CD14-positive monocyte (primary cell): ENCODE measurements around the gene C17orf107. TPM values are rescaled to one million over a fixed set of nuclear protein-coding genes. Genes with fewer than 3 reads are reported as not detected.

Source experiments
- DNase-seq, 3 donors: peaks; one replicate each; pipeline ENCODE4 v3.0.0-alpha.2; 2011 to 2022
- H2AFZ ChIP-seq: 2 replicates; pipeline ENCODE4 v1.6.0; 2012; ENCODE audit warnings: mild to moderate bottlenecking, low read depth, low read length, inconsistent platforms; ENCODE audit not compliant: insufficient read depth, poor library complexity, severe bottlenecking
- H3K27ac ChIP-seq, 2 donors: 1 replicate in 1 of 2; 2 replicates in 1 of 2; pipeline ENCODE4 v1.5.1; 2012 to 2013; ENCODE audit warnings: low read length in 2 of 2, control low read depth in 1 of 2, inconsistent platforms in 1 of 2, low read depth in 1 of 2, mild to moderate bottlenecking in 1 of 2
- H3K27me3 ChIP-seq, 2 donors: one replicate each; pipeline versions ENCODE4 v1.6.0 to v1.6.1; 2011 to 2013; ENCODE audit warnings: low read length in 2 of 2; ENCODE audit not compliant: control insufficient read depth in 2 of 2, insufficient read depth in 2 of 2
- H3K36me3 ChIP-seq, 2 donors: replicated peaks in 1 of 2; 1 replicate in 1 of 2; 2 replicates in 1 of 2; pipeline versions ENCODE4 v1.5.1 to v1.6.1; 2012 to 2013; ENCODE audit warnings: low read length in 2 of 2, control low read depth in 1 of 2, inconsistent platforms in 1 of 2, mild to moderate bottlenecking in 1 of 2; ENCODE audit not compliant: insufficient read depth in 2 of 2, control insufficient read depth in 1 of 2
- H3K4me1 ChIP-seq, 2 donors: 1 replicate in 1 of 2; 2 replicates in 1 of 2; pipeline versions ENCODE4 v1.5.1 to v1.6.1; 2012 to 2013; ENCODE audit warnings: low read length in 2 of 2, control low read depth in 1 of 2, inconsistent platforms in 1 of 2, mild to moderate bottlenecking in 1 of 2, moderate library complexity in 1 of 2; ENCODE audit not compliant: insufficient read depth in 2 of 2, control insufficient read depth in 1 of 2
- H3K4me2 ChIP-seq: replicated peaks from 2 replicates; pipeline ENCODE3; 2012; ENCODE audit warnings: low read length, moderate library complexity, mild to moderate bottlenecking; ENCODE audit not compliant: poor library complexity, severe bottlenecking; ENCODE audit errors: extremely low read depth
- H3K4me3 ChIP-seq, 3 experiments: fragments of 200-600 bp in 1 of 3; sonication (generic) in 1 of 3; replicated peaks in 1 of 3; 1 replicate in 2 of 3; 2 replicates in 1 of 3; pipeline ENCODE4 v1.5.1; 2011 to 2013; ENCODE audit warnings: low read length in 3 of 3, mild to moderate bottlenecking in 3 of 3, control low read depth in 2 of 3, low read depth in 2 of 3, inconsistent platforms in 1 of 3, moderate library complexity in 1 of 3
- H3K79me2 ChIP-seq: 2 replicates; pipeline ENCODE4 v1.6.0; 2012; ENCODE audit warnings: mild to moderate bottlenecking, control low read depth, inconsistent platforms, low read length, moderate library complexity; ENCODE audit not compliant: insufficient read depth
- H3K9ac ChIP-seq: 2 replicates; pipeline ENCODE4 v1.6.0; 2017; ENCODE audit warnings: low read length, mild to moderate bottlenecking; ENCODE audit not compliant: insufficient read depth, poor library complexity, severe bottlenecking
- H3K9me3 ChIP-seq, 2 donors: replicated peaks in 1 of 2; 1 replicate in 1 of 2; 2 replicates in 1 of 2; pipeline versions ENCODE4 v1.5.1 to v1.6.1; 2012 to 2013; ENCODE audit warnings: low read length in 2 of 2, control low read depth in 1 of 2; ENCODE audit not compliant: control insufficient read depth in 1 of 2, insufficient read depth in 1 of 2
- H4K20me1 ChIP-seq: 2 replicates; pipeline ENCODE4 v1.6.0; 2012; ENCODE audit warnings: mild to moderate bottlenecking, low read length, control low read depth, moderate library complexity; ENCODE audit not compliant: insufficient read depth
- H3K27ac Mint-ChIP-seq, 7 donors: one replicate each; pipeline ENCODE4 v1.8.0; 2020; ENCODE audit warnings: mild to moderate bottlenecking in 7 of 7, mixed read lengths in 7 of 7, moderate library complexity in 6 of 7, inconsistent platforms in 2 of 7
- H3K27me3 Mint-ChIP-seq, 3 donors: one replicate each; pipeline ENCODE4 v1.8.0; 2021 to 2022; ENCODE audit warnings: low read depth in 3 of 3, mild to moderate bottlenecking in 3 of 3, mixed read lengths in 3 of 3, moderate library complexity in 3 of 3, inconsistent platforms in 1 of 3
- H3K36me3 Mint-ChIP-seq, 2 donors: one replicate each; pipeline ENCODE4 v1.8.0; 2020; ENCODE audit warnings: mixed read lengths in 2 of 2, inconsistent platforms in 1 of 2, mild to moderate bottlenecking in 1 of 2
- H3K4me1 Mint-ChIP-seq: one replicate; pipeline ENCODE4 v1.8.0; 2020; ENCODE audit warnings: mild to moderate bottlenecking, mixed read lengths
- H3K4me3 Mint-ChIP-seq, 2 donors: one replicate each; pipeline ENCODE4 v1.8.0; 2020; ENCODE audit warnings: mild to moderate bottlenecking in 2 of 2, mixed read lengths in 2 of 2, moderate library complexity in 1 of 2
- H3K9me3 Mint-ChIP-seq, 7 donors: one replicate each; pipeline ENCODE4 v1.8.0; 2020 to 2022; ENCODE audit warnings: mixed read lengths in 7 of 7, mild to moderate bottlenecking in 6 of 7, moderate library complexity in 6 of 7, inconsistent platforms in 2 of 7
- WGBS: methylation state at CpG from one replicate; pipeline ENCODE4 v1.1.5; 2013; ENCODE audit warnings: missing lambda C conversion rate; ENCODE audit not compliant: insufficient coverage; 5-methylcytosine and 5-hydroxymethylcytosine counted together
- intact Hi-C, 2 donors: fragments of 100-400 bp; cut with micrococcal nuclease; formaldehyde crosslinking; loops; one replicate each; pipeline versions ENCODE4 v1.15.0 to v1.15.1; 2023
- polyA plus RNA-seq, 3 donors: library from polyadenylated mRNA; depleted of rRNA in 1 of 3; unstranded in 2 of 3; stranded (reverse) in 1 of 3; fragments of 300-500 nt in 2 of 3; fragments of >200 nt in 1 of 3; fragmentation: Illumina TruSeq in 2 of 3; gene quantifications; 1 replicate in 2 of 3; 2 replicates in 1 of 3; pipeline ENCODE4 v1.2.3, GENCODE V29; 2012 to 2021
- TF ChIP-seq, protein P1 (sequence below): fragments of 200-600 bp; IDR thresholded peaks from one replicate; pipeline ENCODE4 v1.8.0; 2022; ENCODE audit warnings: antibody characterized with exemption, mild to moderate bottlenecking

C17orf107 gene
- polyA plus RNA-seq, 3 donors: 1.9 to 5.1 (median 4.2) TPM

DNA sequence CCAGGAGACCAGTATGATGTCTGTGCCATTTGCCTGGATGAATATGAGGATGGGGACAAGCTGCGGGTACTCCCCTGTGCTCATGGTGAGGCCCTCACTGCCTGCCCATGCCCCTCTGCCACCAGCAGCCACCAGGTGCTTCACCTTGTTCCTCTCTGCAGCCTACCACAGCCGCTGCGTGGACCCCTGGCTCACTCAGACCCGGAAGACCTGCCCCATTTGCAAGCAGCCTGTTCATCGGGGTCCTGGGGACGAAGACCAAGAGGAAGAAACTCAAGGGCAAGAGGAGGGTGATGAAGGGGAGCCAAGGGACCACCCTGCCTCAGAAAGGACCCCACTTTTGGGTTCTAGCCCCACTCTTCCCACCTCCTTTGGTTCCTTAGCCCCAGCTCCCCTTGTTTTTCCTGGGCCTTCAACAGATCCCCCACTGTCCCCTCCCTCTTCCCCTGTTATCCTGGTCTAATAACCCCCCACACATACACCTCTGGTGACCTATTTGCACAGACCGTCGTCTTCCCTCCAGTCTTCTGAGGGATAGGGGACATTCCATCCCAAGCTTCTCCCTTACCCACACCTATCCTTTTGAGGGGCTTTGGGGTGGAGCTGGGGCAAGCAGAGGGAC lies 45.3 kb downstream of the C17orf107 start:
- H3K9me3 ChIP-seq: no peaks in the 10 kb centered on the region
- no peaks in the 10 kb centered on the region for H3K9me3 Mint-ChIP-seq
- H3K27me3 Mint-ChIP-seq: peaks cover 0 to 5% (median 0%) of the 10 kb centered on the region in 3 donors
- H4K20me1 ChIP-seq: peaks cover 71% of the 10 kb centered on the region
- TF ChIP-seq, protein P1, sequence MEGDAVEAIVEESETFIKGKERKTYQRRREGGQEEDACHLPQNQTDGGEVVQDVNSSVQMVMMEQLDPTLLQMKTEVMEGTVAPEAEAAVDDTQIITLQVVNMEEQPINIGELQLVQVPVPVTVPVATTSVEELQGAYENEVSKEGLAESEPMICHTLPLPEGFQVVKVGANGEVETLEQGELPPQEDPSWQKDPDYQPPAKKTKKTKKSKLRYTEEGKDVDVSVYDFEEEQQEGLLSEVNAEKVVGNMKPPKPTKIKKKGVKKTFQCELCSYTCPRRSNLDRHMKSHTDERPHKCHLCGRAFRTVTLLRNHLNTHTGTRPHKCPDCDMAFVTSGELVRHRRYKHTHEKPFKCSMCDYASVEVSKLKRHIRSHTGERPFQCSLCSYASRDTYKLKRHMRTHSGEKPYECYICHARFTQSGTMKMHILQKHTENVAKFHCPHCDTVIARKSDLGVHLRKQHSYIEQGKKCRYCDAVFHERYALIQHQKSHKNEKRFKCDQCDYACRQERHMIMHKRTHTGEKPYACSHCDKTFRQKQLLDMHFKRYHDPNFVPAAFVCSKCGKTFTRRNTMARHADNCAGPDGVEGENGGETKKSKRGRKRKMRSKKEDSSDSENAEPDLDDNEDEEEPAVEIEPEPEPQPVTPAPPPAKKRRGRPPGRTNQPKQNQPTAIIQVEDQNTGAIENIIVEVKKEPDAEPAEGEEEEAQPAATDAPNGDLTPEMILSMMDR: no peak
- H3K9ac ChIP-seq: peak overlapping the region; percentile 61
- peaks cover 61 to 78% of the 10 kb centered on the region in 2 donors for H3K4me1 ChIP-seq
- intact Hi-C loops: loop anchor here in 1 of 2 donors (5.0 kb wide), 2 partner anchors 42 to 177 kb away; partner anchors contain the start of gene CHRNE
- H3K36me3 Mint-ChIP-seq: peaks cover 44 to 51% of the 10 kb centered on the region in 2 donors
- no peaks in the 10 kb centered on the region for H3K27me3 ChIP-seq
- no peak for DNase-seq
- peak overlapping the region; percentile 2 to 94 (median 17) for H3K4me3 ChIP-seq
- peak overlapping the region; percentile 68 to 86 for H3K4me3 Mint-ChIP-seq
- peak overlapping the region; percentile 95 to 99 (median 97) for H3K27ac Mint-ChIP-seq
- peaks cover 32 to 43% of the 10 kb centered on the region in 2 donors for H3K36me3 ChIP-seq
- 28% methylated on average over 5 of the region's 8 CpGs for WGBS
- peak overlapping the region; percentile 98 for H3K4me2 ChIP-seq
- no peak overlapping the region for H2AFZ ChIP-seq
- peaks cover 66% of the 10 kb centered on the region for H3K4me1 Mint-ChIP-seq
- H3K27ac ChIP-seq: peak overlapping the region; percentile 85 to 94
- peaks cover 81% of the 10 kb centered on the region for H3K79me2 ChIP-seq

GRCh38 chr17:4945176-4945943 lies 46.0 kb downstream of the C17orf107 start:
- whole genome bisulfite sequencing: 40% methylated on average over 3 of the region's 7 CpGs
- H4K20me1 ChIP-seq: peaks cover 71% of the 10 kb centered on the region
- TF ChIP-seq, protein P1: no peak
- no peaks in the 10 kb centered on the region for H3K27me3 ChIP-seq
- H3K9me3 ChIP-seq: no peaks in the 10 kb centered on the region
- H3K4me2 ChIP-seq: peak overlapping the region; percentile 98
- Mint-ChIP-seq H3K4me3 (peak overlapping the region; percentile 68 to 86), H3K27ac (peak overlapping the region; percentile 95 to 99 (median 97)), H3K36me3 (peaks cover 44 to 51% of the 10 kb centered on the region in 2 donors), H3K27me3 (peaks cover 0 to 5% (median 0%) of the 10 kb centered on the region in 3 donors), H3K4me1 (peaks cover 68% of the 10 kb centered on the region), H3K9me3 (no peaks in the 10 kb centered on the region)
- peaks cover 82% of the 10 kb centered on the region for H3K79me2 ChIP-seq
- intact Hi-C loops: loop anchor here in 1 of 2 donors (5.0 kb wide), 2 partner anchors 43 to 178 kb away; partner anchors contain the start of gene CHRNE
- no peak overlapping the region for H2AFZ ChIP-seq
- peak; percentile 86 to 96 (median 93) for DNase-seq
- peak overlapping the region; percentile 2 to 94 (median 92) for H3K4me3 ChIP-seq
- H3K36me3 ChIP-seq: peaks cover 32 to 43% of the 10 kb centered on the region in 2 donors
- peak overlapping the region; percentile 61 for H3K9ac ChIP-seq
- peaks cover 65 to 83% of the 10 kb centered on the region in 2 donors for H3K4me1 ChIP-seq
- peak overlapping the region; percentile 85 to 94 for H3K27ac ChIP-seq
